Uterine smooth muscle cell (primary cell): ENCODE measurements around the gene THUMPD3. TPM values are rescaled to one million over a fixed set of nuclear protein-coding genes. Genes with fewer than 3 reads are reported as not detected.

Source experiments
- total RNA-seq: library from RNA; depleted of rRNA; stranded (reverse); fragments of >200 nt; gene quantifications from 2 replicates; pipeline ENCODE4 v1.2.3, GENCODE V29; 2014

THUMPD3 gene, protein sequence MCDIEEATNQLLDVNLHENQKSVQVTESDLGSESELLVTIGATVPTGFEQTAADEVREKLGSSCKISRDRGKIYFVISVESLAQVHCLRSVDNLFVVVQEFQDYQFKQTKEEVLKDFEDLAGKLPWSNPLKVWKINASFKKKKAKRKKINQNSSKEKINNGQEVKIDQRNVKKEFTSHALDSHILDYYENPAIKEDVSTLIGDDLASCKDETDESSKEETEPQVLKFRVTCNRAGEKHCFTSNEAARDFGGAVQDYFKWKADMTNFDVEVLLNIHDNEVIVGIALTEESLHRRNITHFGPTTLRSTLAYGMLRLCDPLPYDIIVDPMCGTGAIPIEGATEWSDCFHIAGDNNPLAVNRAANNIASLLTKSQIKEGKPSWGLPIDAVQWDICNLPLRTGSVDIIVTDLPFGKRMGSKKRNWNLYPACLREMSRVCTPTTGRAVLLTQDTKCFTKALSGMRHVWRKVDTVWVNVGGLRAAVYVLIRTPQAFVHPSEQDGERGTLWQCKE
- total RNA-seq, result 60.6 and 69.9 TPM in 2 replicates

DNA sequence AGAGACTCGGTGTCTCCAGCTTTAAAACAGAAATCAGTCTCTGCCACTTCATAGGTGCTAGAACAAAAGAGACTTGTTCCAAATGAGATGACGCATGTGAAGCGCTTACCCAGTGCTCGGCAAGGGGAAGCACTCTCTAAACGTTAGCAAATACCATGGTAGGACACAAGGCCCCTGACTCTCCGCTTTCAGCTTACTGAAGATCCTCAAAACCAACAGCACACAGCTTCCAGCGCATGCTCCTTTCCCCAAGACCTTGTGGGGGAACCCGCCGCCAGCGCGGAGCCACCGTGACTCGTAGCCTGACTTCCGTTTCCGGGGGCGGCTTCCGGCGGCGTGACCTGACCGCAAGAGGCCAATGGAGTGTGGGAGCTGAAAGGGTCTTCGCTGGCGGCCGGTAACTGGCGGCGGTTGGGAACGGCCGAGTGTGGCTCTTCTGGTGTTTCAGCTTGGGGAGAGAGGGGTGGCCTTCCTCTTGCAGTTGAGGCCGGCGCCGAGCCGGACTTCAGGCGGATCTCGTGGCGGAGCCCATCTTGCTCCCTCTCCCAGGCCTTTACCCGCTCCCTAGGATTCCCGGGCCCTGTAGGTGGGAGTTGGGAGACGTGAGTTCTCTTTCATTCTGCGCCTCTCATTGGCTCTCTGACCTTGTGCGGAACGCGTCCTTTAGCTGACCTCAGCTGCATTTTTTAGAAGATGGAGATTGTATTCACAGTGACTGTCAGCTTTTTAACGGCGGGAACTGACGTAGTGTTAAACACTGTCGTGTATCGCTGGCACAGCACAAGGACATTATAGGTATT lies at the start of gene THUMPD3:
TSS of gene THUMPD3 (plus strand) at position 324 of the 800 bp plus-strand sequence. CDS start 2,015 bp downstream, outside the sequence.

GRCh38 chr3:9397332-9397905 lies 34.6 kb downstream of the THUMPD3 start, which contains the start of gene SETD5:
Gene SETD5 (plus strand): TSS chr3:9397615. CDS start chr3:9428939, 31,324 bp downstream.

Other genes starting within 250 kb of the THUMPD3 start
- gene SRGAP3, start 113.4 kb upstream of the THUMPD3 start, total RNA-seq, result 3.1 and 6.0 TPM in 2 replicates
- gene SETD5, start 34.6 kb downstream of the THUMPD3 start, total RNA-seq, result 54.4 and 61.9 TPM in 2 replicates
- not detected in 2 replicates for gene LHFPL4, start 190.8 kb downstream of the THUMPD3 start, total RNA-seq